Measurements from ENCODE around the gene RTP5.

RTP5 gene

DNA sequence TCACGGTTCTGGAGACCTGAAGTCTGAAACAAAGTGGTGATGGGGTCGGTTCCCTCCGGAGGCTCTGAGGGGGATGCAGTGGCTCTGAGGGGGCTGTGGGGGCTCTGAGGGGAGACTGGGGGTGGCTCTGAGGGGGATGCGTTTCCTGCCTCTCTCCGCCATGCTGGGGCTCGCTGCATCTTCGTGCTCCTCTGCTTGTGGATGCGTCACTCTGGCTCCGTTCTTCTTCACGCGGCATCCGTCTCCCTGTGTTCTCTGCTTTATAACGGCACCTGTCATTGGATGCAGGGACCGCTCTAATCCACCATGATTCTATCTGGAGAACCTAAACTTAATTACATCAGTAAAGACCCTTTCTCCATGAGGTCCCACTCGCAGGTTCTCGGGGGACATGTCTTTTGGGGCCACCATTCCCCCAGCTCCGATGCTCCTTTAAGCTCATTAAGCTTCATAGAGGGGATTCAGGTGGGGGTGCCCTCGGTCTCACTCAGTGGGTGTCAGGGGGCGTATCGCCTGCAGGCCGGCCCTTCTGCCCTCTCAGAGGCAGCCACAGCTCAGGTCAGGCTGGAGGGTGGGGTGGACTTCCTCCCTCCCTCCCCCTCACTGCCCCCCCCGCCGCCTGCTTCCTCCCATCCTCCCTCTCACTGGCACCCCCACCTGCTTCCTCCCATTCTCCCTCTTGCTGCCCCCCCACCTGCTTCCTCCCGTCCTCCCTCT, 18.4 kb downstream of the RTP5 start:
- no peak for DNase-seq

GRCh38 chr2:241888641-241889040, 19.1 kb downstream of the RTP5 start:
- no peak for DNase-seq

DNA sequence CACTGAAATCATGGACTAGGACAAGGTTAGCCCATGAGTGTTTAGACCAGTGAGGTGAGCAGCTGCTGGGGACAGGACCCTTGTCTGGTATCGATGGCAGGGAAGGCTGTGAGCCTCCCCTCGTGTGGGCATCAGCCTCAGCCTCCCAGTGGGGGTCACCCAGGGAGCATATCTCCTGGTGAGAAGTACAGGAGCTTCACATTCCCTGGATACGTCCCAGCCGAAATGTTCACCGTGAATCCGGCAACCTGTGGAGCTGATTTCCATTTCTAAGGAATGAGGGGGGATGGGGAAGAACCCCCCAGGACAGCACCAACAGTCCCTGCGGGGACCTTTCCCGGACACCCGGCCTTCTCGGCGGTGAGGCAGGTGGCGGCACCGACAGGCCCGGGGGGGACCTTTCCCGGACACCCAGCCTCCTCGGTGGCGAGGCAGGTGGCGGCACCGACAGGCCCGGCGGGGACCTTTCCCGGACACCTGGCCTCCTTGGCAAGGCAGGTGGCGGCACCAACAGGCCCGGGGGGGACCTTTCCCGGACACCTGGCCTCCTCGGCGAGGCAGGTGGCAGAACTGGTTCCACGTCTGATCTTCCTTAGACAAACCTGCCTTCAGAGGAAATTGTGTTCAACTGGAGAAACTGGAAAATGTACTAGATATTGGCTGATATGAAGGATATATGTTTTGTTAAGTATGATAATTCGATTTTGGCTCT, 21.2 kb downstream of the RTP5 start:
- DNase-seq = no peak

DNA sequence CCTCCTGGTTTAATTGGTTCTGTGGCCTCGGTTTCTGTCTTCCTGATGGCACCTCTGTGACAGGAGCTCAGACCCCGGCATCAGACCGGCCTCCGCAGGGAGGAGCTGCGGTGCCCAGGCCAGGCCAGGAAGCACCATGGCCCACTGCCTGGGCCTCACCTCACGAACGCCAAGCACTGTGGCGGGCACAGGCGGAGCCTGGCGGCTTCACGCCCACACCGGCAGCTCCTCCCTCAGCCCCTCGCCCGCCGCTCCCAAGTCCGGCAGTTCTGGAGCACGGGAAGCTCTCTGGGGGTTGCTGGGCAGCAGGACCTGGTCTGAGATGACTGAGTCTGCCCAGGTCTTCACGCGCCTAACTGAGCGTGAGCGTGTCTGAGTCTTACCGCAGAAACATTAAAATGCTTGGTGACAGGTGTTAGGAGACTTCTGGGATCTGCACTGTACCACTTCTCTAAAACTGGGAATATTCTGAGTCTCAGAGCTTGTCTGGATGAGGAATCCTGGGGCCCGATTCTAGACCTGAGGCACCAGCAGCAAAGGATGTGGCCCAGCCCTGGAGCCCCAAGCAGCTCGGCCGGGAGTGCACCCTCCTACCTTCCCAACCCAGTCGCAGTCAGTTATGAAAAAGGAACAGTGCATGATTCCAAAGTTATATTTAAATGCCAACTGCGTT, 21.9 kb downstream of the RTP5 start:
- no peak for DNase-seq

DNA sequence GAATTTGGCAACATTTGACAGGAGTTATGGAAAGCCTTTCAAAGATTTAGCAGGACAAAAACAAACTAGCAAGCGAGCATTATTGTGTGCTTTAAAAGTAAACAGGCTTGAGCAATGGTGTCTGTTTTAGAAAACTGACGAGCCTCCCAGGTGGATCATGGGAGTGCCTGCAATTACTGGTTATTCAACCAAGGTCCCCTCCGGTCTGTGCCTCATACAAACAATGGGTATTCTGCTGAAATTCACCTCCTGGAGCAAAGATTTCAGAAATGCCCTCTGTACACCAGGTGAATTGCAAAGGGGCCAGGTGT, 22.4 kb downstream of the RTP5 start:
- DNase-seq = no peak

- DNase-seq = peak; percentile 6
Observed at GRCh38 chr2:241892299-241893137, 23.0 kb downstream of the RTP5 start.

DNA sequence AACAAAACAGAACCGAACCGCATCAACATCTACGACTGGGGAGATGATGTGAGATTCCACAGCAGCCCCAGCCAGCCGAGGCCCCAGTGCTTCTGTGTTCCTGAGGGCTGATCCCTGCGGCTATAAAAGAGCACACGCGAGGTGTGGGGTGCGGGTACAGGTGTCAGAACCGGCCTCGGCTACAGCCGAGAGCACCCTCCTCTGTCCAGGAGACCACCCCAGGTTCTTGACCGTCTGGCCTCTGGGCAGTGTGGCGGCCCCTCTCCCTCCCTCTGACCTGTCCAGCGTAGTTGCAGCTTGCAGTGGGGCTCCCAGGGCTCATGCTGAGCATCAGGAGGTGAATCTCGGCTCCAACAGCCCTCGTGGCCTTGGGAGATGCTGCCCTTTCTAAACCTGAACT, 23.7 kb downstream of the RTP5 start:
- DNase-seq = peak; percentile 0

DNA sequence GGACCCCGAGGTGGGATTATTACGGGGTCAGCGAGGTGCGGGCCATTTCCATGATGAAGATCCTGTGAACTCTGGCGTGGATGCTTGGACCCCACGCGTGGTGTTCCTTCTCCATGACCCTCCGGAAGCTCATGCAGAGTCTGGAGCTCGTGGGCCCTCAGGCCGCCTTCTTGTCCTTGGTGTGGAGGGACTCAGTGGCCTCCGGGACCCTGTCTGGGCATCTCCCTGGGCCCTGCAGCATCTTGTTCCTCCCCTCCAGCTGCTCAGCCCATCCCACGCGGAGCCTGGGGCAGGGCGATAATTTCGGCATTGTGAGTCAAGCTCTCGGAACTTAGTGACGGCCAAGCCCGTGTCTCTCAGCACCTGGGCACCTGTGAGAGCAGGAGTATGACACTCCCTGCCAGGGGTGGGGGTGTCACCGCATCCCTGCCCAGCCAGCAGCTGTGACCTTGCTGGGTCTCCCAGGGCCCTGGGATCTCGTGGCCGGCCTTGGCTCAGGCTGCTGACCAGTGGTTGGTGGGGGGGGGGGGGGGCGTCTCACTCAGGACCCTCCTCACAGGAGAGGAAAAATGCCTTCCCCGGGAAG, 24.6 kb downstream of the RTP5 start:
- DNase-seq = peak; percentile 0

DNA sequence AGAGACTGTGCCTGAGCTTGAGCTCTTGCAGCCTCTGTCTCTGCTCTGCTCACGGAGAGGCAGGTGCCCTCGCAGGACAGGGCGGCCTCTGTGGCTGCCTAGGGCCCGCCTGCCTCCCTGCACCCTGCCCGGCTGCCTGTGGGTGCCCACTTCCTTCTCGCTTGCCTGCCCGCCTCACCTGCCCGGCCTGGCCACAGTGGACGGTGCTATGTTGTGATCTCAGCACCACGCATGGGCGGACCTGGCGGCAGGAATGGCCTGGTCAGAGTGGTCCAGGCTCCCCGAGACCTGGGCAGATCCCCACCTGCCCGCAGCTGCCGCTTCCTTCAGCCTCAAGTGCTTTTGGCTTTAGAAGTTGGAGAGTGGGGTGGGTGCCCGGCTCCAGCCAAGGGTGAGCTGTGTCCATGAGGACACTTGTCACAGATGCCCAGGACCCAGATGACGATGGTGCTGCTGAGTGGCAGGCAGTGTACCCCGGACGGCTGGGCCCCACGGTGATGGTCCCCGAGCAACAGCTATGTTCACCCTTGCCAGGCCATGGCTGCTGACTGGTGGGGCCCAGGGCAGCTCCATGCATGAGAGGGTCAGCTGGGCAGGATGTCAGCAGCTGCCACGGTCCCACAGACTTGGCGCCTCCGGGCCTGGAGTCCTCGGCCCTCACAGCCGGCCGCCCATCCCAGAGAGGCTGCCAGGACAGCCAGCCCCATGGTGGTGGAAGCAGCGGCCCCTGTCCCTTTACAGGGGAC, 25.3 kb downstream of the RTP5 start:
- DNase-seq = peak; percentile 6

- no peak for DNase-seq
Observed at GRCh38 chr2:241895427-241895711, 25.8 kb downstream of the RTP5 start.

DNA sequence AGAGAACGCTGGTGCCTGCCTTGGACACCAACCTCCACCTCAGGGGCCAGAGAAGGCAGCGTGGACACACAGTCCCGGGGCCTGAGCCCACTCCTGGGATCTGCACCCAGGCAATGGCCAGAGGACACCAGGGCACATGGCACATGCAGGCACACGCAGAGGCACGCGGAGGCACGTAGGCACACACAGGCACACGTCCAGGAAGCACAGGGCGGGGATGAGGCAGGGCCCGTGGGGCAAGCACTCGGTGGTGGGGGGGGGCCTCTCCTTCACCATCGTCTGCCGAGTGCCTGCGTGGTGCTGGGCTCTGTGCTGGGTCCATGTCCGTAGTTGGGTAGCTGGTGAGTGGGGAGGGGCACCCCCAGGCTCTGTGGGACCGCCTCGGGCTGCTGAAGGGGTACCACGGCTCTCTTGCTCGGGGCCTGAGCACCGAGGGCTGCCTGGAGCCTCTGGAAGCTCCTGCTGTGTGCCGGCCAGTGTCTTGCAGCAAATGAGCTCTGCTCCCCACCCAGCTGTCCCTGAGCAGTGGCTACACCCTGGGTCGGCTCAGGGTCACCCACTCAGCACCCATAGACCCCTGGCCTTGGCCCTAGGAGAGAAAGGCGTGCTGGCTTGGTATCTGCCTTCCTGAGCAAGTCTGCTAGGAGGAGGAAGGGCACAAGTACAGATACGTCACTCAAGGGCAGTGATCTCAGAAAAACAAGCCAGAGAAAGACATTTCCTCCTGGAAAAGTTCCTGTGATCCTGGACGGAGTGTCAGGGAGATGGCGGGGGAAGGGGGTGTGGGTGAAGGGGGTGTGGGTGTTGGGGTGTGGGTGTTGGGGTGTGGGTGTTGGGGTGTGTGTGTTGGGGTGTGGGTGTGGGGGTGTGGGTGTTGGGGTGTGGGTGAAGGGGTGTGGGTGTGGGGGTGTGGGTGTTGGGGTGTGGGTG, 26.4 kb downstream of the RTP5 start:
- peak; percentile 35 for DNase-seq

- DNase-seq = no peak
Observed at GRCh38 chr2:241896746-241897201, 27.2 kb downstream of the RTP5 start.

GRCh38 chr2:241897231-241897916, 27.8 kb downstream of the RTP5 start:
- peak; percentile 6 for DNase-seq

DNA sequence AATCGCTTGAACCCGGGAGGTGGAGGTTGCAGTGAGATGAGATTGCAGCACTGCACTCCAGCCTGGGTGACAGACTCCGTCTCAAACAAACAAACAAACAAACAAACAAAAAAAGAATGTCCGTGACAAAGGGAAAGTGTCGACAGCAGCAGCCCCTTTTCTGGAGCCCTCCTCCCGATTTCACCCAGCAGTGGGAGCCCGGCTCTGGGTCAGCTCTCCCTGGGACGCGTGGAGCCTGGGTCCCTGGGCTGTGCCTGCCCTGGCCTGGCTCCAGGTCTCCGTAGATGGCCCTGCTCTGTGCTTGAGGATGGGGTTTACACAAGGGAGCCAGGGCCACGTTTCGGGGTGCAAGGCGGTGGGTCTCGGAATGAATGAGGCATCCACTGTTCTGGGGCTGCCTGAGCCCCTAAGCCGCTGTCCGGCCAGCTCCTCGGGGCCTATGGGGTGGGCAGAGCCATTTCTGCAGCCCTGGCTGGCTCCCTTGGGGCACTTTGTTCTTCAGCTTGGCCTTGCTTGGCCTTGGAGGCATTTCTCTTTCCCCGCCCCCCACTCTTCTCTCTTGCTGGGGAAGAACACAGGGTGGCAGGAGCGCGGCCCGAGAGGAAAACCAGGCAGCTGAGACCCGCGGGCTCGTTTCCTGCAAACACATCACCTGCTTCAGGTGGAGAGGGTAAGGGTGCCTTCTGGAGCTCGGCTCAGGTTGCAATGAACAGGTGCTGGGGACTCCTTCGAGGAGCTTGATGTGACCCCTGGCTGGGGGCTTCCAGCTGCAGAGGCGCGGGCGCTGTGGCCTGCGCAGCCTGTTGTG, 29.1 kb downstream of the RTP5 start:
- peak; percentile 15 for DNase-seq

GRCh38 chr2:241900251-241901017, 30.9 kb downstream of the RTP5 start:
- no peak for DNase-seq

- DNase-seq = no peak
Observed at GRCh38 chr2:241901018-241901380, 31.5 kb downstream of the RTP5 start.

DNA sequence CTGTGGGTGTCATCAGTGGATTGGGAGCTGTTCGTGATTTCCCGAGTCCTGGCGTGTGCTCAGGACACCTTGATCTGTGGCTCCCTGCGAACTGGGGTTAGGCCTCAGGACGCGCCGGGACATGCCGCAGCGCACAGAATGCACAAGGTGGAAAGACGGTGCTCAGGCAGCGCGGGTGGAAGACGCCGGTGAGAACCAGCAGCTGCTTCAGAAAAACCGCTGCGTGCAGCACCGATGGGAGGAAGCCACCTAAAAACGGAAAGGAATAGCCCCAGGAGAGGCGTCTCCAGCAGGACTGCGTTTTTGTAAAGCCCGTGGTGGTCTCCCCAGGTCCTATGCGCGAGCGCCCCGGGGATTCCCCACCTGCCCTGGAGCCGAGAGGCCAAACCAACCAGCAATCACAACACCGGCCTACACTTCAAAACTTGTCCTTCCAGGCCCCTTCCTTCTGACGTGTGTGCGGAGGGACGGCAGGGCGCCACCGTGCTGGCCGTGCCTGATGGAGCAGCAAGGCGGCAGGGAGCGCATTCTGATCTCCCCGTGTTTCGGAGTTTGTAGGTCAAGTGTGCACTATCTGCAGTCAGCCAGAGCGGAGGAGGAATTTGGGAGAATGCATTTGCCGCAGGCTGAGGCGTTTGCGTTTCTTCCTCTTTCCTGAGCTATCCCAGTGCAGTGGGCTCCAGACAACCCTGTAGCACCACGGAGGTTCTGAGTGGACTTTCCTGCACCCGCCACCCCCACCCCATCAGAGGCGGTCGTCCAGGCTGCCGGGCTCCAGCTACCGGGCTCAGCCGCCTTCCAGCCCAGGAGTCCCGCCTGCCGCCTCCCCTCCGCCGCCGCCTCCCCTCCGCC, 32.2 kb downstream of the RTP5 start:
- DNase-seq = peak; percentile 56
